GM21526 (cell line): ENCODE measurements around the gene SQOR.

Experiments
- ATAC-seq: cut with Tn5 transposase; IDR thresholded peaks from one replicate; pipeline ENCODE4 v1.9.1; 2021; ENCODE audit warnings: moderate library complexity; ENCODE audit not compliant: unreplicated experiment, low FRiP score

SQOR gene

GRCh38 chr15:45634432-45635190 lies at the start of gene SQOR:
SQOR (plus strand) TSS chr15:45635029; CDS start chr15:45658924, 23,895 bp downstream.
- peak; percentile 68 for ATAC-seq

- ATAC-seq: no peak
Observed at GRCh38 chr15:45585069-45585791, 49.6 kb upstream of the SQOR start.

- no peak for ATAC-seq
Observed at GRCh38 chr15:45586125-45586524, 48.7 kb upstream of the SQOR start.

GRCh38 chr15:45586601-45587094 lies 48.2 kb upstream of the SQOR start:
- ATAC-seq: peak; percentile 8

- ATAC-seq: peak; percentile 71
Observed at GRCh38 chr15:45587095-45587862, 47.5 kb upstream of the SQOR start, which contains the start of gene BLOC1S6. BLOC1S6 (plus strand) TSS chr15:45587379; CDS start chr15:45587444, 65 bp downstream.

- no peak for ATAC-seq
Observed at GRCh38 chr15:45587863-45588170, 47.0 kb upstream of the SQOR start.

- no peak for ATAC-seq
Observed at GRCh38 chr15:45588219-45588875, 46.5 kb upstream of the SQOR start.

GRCh38 chr15:45589256-45589655 lies 45.6 kb upstream of the SQOR start:
- no peak for ATAC-seq

GRCh38 chr15:45594319-45594718 lies 40.5 kb upstream of the SQOR start:
- no peak for ATAC-seq

GRCh38 chr15:45594835-45595530 lies 39.8 kb upstream of the SQOR start:
- ATAC-seq: no peak

GRCh38 chr15:45603881-45604280 lies 30.9 kb upstream of the SQOR start:
- no peak for ATAC-seq

GRCh38 chr15:45604326-45604725 lies 30.5 kb upstream of the SQOR start:
- no peak for ATAC-seq

GRCh38 chr15:45606413-45606812 lies 28.4 kb upstream of the SQOR start:
- ATAC-seq: no peak

- no peak for ATAC-seq
Observed at GRCh38 chr15:45606841-45607240, 28.0 kb upstream of the SQOR start.

- no peak for ATAC-seq
Observed at GRCh38 chr15:45611305-45611704, 23.5 kb upstream of the SQOR start.

- ATAC-seq: no peak
Observed at GRCh38 chr15:45612790-45613415, 21.9 kb upstream of the SQOR start.

- no peak for ATAC-seq
Observed at GRCh38 chr15:45616901-45617323, 17.9 kb upstream of the SQOR start.

GRCh38 chr15:45618813-45619212 lies 16.0 kb upstream of the SQOR start:
- no peak for ATAC-seq

GRCh38 chr15:45628136-45628535 lies 6.7 kb upstream of the SQOR start:
- ATAC-seq: no peak
